GM19395 (cell line): ENCODE results near the gene SH3RF1.
A peak's percentile ranks its signal among the peaks of the same experiment; 100 is the strongest.

Experiments
- ATAC-seq: cut with Tn5 transposase; IDR thresholded peaks from one replicate; pipeline ENCODE4 v1.9.1; 2021; ENCODE audit warnings: mild to moderate bottlenecking, moderate library complexity; ENCODE audit not compliant: unreplicated experiment

SH3RF1 gene

DNA sequence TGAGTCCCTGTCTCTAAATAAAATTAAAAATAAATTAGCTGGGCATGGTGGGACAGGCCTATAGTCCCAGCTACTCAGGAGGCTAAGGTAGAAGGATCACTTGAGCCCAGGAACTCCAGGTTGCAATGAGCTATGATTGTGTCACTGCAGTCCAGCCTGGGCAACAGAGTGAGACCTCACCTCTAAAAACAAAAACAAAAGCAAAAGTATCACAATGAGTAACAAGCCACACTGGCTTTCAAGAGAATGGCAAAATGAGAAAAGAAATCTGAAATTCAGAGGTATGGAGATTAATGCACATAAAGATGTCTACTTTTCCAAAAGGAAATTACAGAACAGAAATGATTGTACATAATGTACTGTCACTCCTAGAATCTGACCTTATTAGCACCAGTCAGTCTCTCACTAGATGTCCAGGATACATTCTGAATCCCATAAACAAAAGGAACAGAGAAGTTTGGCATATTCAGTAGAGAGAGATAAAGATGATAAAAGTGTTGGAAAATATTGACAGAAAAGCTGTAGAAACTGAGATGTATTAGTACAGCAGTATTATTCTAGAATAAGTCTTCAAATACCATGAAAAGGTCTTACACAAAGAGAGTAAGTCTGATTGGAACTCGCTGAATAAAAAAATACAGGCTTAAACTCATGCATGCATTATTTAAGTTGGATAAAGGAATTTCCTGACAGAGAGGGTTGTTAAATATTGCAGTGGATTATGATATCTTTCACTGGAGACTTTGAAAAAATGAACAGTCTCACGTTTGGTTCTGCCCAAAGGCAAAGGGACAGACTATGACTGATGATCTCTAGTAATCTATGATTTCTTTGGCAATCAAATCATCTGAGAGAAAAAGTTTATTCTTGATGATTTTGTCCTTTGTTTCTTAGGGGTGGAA lies 102.5 kb downstream of the SH3RF1 start:
- ATAC-seq: peak; percentile 98

DNA sequence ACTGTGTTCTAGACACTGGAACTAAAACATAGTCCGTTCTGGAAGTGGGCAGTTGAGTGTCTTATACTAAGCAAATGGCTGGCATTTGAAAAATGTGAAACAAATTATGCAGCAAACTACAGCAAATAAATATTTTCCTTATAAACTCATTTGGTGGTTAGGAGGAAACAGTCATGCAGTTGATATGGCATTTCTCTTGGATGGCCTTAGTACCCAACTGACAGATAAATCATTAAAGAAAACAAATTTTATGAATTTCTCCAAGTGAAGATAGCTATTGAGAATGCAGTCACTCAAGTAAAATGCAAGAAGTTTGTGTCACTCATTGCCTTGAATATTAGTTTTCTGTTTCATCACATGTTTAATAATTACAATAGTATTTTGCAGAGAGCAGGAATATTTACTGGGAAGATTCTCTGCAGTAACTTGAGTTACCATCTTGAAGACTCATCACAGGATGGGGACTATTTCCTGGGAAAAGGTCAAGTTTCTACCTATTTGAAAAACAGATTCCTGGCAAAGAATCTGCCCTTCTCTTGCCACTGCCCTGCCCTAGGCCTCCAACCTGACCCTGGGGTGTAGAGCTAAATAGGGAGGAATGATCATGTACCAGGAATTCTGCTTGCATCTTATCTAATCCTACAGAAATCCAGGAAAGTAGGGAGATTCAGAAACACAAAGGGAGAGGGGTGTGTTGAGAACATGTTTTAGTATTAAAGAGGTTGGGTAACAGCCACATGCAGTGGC lies 105.9 kb downstream of the SH3RF1 start:
- ATAC-seq: no peak

DNA sequence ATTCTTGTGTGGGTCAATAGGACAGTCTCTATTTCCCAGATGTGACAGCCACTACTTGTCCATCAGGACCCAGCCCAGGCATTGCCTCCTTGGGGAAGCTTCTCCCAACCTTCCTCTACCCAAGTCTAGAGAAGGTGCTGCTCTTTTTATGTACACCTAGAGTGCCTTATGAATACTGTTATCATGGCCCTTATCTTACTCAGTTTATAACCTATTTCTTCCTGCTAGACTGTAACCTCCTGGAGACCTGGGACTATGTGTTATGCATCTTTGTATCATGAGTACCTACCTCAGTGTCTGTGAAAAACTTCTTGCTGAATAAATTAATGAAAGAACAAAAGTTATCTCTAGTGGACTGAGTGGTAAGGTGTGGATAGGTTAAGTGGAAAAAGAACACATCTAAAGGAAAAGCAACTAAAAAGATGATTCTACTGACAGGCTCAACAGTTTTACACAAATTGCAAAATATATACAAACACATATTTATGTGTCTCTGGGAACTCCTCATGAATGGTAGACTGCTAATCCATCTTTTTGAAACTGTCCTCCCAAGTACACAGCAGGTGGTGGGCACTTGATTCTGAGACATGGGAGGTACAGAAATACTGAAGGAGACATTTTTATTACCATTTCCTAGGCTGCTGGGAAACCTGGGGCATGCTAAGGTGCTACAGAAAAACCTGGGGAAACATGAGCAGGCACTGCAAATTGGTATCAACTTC lies 106.6 kb downstream of the SH3RF1 start:
- no peak for ATAC-seq

DNA sequence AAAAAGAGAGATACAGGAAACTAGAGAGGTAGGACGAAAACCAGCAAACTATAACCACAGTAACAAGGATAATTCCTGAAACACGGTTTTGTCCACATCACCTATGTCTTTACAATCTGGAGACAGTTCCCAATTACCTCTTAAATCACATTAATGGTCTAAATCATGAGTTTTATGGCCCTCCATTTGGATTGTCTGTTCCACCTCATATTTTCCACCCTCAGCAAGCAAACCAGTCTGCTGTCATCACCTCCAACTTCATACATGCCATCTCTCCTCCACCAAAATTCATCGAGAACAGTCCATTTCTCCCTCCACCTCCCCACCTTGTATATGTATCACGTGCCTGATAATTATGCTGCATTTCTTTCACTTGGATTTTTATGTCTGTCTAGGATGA lies 107.3 kb downstream of the SH3RF1 start:
- no peak for ATAC-seq

DNA sequence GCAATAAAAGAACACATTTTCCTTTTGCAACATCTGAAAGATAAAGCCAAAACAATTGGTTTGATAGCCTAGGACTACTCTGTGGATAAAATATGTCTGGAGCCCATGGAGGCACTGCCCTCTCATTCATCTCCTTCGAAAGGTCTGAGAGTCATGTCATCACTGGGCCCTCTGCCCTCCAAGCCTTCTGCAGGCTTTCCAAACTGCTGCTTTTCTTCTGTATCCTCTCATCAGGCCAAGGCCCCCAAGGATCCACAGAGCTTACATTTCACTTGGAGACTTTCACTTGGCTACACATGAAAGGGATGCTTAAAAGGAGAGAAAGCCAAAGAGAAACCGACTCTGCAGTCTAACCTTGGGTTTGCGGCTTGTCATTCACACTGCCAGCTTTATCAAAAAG lies 109.9 kb downstream of the SH3RF1 start:
- no peak for ATAC-seq

DNA sequence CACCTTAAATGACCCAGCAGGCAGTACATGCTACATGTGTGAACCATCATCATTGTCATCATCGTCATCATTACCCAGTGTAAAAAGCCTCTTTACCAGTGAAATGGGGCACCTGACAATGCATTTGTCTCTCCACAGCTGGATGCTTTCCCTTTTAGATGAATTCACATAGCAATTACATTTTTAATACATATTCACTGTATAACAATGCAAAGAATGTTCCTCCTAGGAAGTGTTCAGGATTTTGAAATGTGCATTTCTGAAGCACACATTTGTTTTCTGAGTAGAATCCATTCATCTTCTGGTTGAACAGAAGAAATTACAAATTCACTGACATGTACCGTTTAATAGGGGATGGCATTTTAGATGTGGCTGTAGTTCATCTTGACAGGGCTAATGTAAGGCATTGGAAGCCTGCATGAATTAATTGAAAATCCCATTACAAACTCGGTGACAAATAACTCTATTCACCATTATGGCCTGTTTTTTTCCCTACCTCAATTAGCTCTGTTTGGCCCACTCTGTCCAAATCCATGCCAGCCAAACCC lies 111.1 kb downstream of the SH3RF1 start:
- no peak for ATAC-seq

DNA sequence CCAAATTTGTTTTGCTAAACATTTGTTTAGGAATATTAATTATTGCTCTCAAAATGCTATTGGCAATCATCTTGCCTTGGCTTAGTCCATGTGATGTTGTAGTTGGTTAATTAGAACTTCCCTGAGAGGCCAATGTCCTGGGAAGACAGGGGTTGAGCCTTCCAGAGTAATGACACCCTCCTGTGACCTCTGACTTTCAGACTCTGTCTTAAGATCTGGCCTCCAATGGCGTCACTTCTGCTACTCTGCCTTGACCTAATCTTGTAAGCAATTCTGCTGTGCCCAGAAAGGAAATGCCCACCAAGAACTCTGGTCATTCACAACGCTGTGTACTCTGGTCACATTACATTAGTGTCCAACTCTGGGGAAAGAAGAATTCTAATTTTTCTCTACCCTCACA lies 111.9 kb downstream of the SH3RF1 start:
- no peak for ATAC-seq

DNA sequence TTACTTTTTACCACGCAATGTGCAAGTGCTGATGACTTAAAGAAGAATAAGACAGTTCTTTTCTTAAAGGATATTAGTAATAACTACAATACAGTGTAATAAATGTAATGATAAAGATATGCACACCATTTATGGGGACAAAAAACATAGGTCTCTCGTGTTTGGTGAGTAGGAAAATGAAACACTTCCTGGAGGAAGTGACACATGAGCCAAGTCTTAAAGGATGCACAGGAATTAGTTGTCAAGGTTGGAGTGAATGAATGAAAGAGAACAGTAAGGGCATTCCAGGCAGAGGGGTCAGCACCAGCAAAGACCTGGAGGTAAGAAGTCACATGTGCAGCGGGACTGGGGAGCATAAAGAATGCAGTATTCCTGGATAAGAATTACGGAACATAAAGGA lies 112.7 kb downstream of the SH3RF1 start:
- ATAC-seq: no peak

DNA sequence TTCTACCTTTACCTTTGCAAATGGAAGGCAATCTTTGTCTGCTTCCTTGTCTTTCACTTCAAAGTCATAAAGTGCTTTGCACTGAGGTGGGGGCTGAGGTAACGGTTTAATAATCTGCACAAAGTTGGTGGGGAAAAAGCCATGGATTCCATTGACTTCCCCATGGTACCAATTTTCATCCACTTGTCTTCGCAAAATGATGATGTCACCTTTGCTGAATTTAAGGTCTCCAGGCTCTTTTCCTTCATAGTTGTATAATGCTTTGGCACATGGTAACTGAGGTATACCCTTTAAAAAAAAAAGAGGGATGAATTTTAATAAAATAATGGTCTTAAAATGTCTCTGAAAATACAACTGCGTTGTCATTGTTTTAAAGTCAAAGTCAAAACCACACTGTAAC lies 114.4 kb downstream of the SH3RF1 start:
- ATAC-seq: no peak

DNA sequence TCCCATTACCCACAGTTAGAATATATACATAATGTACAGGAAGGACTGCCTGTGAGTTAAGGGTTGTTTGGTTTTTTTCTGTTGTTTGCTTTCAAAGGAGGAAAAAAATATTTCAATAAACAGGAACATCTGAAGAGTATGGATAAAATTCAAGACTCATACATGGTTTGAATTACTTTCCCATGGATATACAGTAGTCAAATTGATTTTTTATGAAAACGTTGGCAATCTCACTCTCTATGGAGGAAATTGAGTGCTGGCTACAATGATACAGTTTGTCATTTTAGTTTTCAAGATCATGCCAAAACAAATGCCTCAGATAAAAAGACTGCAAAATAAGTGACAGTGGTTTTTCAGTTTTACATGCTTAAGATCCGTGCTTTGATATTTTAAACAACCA lies 116.6 kb downstream of the SH3RF1 start:
- no peak for ATAC-seq

DNA sequence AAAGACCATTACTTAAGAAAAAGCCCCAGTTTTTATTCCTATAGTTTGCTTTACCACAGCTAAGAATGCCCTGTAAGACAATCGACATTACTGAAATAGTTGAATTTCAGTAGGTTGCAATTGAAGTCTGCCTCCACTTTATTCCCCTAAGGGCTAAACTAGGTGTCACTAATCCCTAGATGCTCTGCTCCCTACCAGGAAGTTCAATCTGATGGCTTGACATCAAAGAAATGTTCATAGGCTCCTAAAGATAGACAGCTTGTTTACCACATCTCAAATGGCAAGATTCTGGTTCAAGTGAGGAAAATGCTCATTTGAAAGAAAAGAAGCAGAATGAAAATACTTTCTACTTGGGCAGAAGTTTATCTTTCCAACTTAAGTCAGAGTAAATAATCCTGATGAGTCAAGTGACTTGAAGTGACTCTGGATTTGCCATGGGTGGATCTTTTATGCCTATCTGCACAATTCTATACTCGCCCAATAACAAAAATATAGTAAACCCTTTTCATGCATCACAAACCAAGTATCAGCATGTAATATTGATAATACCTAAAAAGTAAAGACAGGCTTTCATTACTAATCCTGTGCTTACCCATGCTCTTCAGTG lies 117.2 kb downstream of the SH3RF1 start:
- no peak for ATAC-seq

DNA sequence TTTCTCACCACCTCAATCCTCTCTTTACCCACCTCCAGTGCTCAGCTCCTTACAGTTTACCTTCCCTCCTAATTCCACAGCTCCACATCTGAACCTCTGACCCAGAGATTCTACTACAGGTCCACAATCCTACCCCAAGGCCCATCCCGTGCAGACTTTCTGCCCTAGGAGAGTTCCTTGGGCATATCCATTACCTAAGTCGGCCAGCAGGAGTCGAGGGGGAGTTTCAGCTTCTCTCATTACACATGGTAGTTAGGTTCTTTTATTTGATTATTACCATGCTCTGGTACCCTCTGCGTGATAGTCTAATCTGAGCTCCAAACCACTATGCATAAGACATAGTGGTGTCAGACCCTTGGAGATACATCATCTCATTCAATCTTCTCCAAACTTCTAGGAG lies 117.9 kb downstream of the SH3RF1 start:
- ATAC-seq: no peak

DNA sequence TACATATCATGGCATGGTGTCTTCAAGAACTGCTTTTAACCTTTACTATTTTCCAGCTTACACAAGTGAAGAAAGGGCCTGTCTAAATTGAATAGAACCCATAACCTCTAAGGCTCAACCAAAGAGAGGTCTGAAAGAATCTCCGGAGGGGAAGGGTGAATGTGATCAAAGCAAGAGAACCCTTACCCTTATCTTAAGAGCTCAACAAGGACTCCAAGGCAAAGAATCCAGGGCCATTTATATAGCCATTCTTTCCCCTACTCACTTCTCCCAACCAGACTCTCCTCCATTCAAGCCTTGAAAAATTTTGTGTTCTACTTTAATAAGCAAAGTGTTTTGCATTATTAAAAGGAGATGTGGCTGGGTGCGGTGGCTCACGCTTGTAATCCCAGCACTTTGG lies 118.7 kb downstream of the SH3RF1 start:
- ATAC-seq: no peak

DNA sequence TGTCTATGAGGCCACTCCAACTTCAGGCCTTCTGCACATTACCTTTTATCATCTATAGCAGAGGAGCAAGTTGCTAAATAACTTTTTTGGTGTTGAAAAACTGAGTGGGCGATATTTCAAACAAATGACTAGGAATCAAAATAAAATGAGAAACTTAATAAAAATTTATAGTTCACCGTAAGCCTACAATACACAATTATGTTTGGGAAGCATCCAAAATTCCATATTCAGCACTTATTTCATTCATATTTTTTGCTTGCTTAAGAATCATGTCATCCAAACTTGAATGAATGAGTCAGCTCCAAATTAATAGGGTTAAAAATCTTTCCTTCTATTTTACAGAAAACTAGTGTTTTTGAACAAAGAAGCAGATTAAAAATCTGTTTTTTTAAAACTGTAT lies 119.1 kb downstream of the SH3RF1 start:
- no peak for ATAC-seq

DNA sequence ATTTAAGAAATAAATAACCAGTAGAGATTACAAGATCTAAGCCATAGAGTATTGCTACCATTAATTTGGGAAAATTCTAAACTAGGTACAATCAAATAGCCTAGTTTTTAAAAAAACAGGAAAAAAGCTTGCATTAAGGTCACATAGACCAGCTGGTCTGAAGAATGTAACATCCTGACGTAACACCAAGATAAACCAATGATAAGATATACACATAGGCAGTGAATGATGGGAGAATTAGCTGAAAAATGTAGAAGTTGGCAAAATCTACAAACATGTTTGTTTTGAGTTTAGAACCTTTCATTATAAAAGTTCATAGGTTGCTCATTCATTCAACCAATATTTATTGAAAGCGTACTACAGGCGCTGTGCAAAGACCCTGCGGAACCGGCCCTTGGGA lies 120.0 kb downstream of the SH3RF1 start:
- ATAC-seq: no peak

DNA sequence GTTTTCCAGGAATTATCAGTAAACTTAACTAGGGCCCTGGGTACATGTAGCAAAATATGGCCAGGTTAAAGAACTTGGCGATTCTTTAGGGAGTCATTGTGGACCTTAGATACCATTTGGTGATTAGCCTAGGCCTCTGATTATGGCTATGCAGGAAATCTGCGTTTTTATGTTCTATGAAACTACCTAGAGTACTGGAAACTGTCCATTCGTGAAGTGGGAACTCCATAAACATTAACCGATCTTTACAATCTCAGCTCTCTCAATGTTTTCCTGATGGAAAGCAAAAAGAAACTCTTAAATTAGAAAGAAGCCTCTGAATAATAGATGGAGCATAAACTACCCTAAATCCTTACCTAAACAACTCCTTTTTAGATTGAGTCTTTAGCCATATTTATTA lies 121.9 kb downstream of the SH3RF1 start:
- no peak for ATAC-seq

DNA sequence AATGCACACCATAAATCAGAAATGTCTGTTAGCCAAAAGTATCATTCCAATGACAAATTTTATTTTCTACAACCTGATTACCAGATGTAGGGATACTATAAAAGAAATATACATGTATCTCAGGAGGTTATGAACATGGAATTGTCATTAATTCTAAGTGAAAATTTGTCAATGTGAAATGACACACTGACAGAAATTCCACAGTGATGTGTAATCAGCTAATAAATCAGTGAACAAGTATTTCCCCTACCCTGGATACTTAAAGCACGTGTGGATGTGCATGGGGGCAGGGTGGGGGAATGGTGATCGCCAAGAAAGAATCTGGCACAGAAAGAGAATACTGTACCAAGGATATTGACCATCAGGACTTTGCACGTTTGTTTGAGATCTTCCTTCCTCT lies 123.6 kb downstream of the SH3RF1 start:
- no peak for ATAC-seq

DNA sequence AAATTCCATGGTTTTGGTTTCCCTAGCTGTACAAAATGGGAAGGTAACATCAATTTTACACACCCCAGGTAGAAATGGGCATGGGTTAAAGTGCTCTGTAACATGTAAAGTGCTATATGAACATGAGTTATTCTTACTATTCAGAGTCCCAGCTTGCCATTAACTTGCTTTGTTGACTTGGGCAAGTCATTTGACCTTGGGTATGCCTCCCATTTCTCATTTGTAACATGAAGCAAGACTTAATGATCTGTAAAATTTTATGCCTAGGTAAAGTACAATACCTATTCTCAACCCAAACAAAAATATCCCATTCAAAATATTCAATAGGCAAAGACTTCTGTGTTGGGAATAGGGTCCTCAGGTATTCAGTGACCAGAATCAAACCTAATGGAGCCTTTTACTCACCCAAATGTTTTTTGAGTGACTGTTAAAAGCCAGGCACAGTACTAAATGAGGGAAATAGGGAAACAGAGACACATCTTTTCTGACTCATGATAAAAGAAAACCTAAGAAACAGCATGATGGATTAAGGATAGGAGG lies 126.6 kb downstream of the SH3RF1 start:
- ATAC-seq: no peak

DNA sequence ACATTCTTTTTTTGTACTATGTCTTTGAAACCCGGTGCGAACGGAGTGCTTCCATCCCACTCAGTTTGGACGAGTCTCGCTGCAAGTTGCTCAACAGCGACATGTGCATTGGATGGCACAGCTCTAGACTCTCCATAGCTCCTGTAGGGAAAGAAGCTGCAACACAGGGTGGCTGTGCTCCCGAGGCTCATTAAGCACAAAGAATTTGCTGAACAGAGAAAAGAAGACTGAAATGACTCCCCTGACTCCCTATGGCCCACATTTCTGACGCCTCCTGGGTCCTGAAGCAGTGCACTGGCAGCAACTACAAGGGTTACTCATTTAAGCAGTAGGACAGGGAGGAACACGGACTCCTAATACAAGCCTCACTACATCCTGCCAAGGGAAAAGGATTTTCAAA lies 127.4 kb downstream of the SH3RF1 start:
- ATAC-seq: no peak

DNA sequence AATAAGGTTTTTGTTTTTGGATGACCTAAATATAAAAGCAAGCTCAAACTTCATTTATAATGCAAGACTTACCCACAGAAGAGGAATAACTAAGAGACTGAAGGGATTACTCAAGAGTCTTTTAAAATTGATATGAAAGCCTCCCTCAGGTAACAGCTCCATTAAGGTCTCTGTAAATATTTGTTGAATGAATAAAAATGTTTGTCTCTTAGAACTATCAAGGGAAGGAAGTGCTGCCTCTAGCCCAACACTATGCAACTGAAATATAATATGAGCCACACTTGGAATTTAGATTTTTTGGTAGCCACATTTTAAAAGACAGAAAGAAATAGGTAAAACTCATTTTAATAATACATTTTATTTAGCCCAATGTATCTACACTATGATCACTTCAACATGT lies 127.8 kb downstream of the SH3RF1 start:
- no peak for ATAC-seq

DNA sequence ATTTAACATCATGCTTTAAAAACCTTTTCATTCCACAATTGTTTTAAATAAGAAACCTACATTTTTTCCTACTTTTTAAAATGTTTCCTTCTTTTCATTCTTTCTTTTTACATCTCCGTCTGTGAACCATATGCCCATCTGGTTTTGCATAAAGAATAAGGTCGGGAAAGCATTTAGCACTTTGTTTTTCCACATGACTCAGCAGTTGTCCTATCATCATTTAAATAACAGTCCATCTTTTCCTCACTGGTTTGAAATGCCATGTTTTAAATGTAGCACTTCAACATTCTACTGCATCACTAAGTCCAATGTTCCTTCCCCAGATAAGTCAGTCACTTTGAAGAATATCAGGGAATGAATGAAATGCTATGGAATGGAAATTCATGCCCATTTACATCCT lies 128.4 kb downstream of the SH3RF1 start:
- no peak for ATAC-seq
